ENCODE data around the gene KLHDC7B.

GRCh38 chr22:50542416-50542927, 3.2 kb upstream of the KLHDC7B start:
- TF ChIP-seq, protein P1, sequence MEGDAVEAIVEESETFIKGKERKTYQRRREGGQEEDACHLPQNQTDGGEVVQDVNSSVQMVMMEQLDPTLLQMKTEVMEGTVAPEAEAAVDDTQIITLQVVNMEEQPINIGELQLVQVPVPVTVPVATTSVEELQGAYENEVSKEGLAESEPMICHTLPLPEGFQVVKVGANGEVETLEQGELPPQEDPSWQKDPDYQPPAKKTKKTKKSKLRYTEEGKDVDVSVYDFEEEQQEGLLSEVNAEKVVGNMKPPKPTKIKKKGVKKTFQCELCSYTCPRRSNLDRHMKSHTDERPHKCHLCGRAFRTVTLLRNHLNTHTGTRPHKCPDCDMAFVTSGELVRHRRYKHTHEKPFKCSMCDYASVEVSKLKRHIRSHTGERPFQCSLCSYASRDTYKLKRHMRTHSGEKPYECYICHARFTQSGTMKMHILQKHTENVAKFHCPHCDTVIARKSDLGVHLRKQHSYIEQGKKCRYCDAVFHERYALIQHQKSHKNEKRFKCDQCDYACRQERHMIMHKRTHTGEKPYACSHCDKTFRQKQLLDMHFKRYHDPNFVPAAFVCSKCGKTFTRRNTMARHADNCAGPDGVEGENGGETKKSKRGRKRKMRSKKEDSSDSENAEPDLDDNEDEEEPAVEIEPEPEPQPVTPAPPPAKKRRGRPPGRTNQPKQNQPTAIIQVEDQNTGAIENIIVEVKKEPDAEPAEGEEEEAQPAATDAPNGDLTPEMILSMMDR (CRISPR knock-in tag; IDR thresholded peaks at IDR 0.05): no peak
- TF ChIP-seq NFIB (CRISPR knock-in tag; IDR thresholded peaks at IDR 0.05; ENCODE audit: borderline replicate concordance) (no peak), POLR2A (IDR thresholded peaks at IDR 0.05; ENCODE audit: insufficient read depth in 1 of 2, low read depth in 2 of 2, low read length in 2 of 2) (no peak), ARID5B (CRISPR knock-in tag; IDR thresholded peaks at IDR 0.05) (no peak), SMAD3 (CRISPR knock-in tag; IDR thresholded peaks at IDR 0.05) (no peak), RAD21 (CRISPR knock-in tag; IDR thresholded peaks at IDR 0.05) (no peak), FOXA3 (CRISPR knock-in tag; IDR thresholded peaks at IDR 0.05) (no peak), ZSCAN29 (CRISPR knock-in tag; conservative IDR thresholded peaks at IDR 0.05) (no peak), EZH2 (conservative IDR thresholded peaks at IDR 0.05; ENCODE audit: low read depth, low read length) (no peak), KDM6A (CRISPR knock-in tag; IDR thresholded peaks at IDR 0.05; ENCODE audit: low read depth) (no peak)
- TF ChIP-seq, protein P2, sequence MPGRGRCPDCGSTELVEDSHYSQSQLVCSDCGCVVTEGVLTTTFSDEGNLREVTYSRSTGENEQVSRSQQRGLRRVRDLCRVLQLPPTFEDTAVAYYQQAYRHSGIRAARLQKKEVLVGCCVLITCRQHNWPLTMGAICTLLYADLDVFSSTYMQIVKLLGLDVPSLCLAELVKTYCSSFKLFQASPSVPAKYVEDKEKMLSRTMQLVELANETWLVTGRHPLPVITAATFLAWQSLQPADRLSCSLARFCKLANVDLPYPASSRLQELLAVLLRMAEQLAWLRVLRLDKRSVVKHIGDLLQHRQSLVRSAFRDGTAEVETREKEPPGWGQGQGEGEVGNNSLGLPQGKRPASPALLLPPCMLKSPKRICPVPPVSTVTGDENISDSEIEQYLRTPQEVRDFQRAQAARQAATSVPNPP (CRISPR knock-in tag; IDR thresholded peaks at IDR 0.05): no peak
